NB4 (cell line): Measurements from ENCODE around the gene SUCNR1.

ENCODE experiments used
- MYC ChIP-seq: IDR thresholded peaks from 2 replicates; pipeline ENCODE4 v1.6.1; 2011; ENCODE audit warnings: low read depth, low read length
- POLR2A ChIP-seq: IDR thresholded peaks from 2 replicates; pipeline ENCODE4 v1.6.1; 2011; ENCODE audit warnings: mild to moderate bottlenecking; ENCODE audit not compliant: insufficient read length; ENCODE audit errors: extremely low read depth
- TF ChIP-seq, protein P1 (sequence below): IDR thresholded peaks from one replicate; pipeline ENCODE4 v1.5.1; 2012; ENCODE audit warnings: low read depth, low read length

DNA sequence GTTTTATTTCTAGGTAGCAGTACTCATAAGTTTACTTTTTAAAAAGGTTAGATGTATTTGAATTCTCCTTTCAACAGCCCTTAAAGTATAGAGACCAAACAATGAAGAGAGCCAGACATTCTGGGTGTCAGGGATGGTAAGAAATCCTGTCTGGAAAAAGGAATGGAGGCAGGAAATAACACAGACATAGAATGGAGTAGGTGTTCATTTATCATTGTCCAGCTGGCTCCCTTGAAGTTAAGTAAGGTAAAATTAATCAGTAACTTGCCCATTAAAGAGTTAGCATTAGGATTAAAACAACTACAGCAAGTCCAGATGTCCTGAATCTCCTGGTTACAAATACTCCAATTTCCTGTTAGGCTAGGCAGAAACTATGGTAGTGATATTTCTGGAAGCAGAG is 13.5 kb upstream of the SUCNR1 start:
- TF ChIP-seq POLR2A (no peak), MYC (no peak)
- TF ChIP-seq, protein P1, sequence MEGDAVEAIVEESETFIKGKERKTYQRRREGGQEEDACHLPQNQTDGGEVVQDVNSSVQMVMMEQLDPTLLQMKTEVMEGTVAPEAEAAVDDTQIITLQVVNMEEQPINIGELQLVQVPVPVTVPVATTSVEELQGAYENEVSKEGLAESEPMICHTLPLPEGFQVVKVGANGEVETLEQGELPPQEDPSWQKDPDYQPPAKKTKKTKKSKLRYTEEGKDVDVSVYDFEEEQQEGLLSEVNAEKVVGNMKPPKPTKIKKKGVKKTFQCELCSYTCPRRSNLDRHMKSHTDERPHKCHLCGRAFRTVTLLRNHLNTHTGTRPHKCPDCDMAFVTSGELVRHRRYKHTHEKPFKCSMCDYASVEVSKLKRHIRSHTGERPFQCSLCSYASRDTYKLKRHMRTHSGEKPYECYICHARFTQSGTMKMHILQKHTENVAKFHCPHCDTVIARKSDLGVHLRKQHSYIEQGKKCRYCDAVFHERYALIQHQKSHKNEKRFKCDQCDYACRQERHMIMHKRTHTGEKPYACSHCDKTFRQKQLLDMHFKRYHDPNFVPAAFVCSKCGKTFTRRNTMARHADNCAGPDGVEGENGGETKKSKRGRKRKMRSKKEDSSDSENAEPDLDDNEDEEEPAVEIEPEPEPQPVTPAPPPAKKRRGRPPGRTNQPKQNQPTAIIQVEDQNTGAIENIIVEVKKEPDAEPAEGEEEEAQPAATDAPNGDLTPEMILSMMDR = no peak
